ENCODE results near the gene FAM118A. TPM values are rescaled to one million over a fixed set of nuclear protein-coding genes. Genes with fewer than 3 reads are reported as not detected.

Gene FAM118A
- total RNA-seq, 1 experiment from 2014 or later: 37.9 TPM

DNA sequence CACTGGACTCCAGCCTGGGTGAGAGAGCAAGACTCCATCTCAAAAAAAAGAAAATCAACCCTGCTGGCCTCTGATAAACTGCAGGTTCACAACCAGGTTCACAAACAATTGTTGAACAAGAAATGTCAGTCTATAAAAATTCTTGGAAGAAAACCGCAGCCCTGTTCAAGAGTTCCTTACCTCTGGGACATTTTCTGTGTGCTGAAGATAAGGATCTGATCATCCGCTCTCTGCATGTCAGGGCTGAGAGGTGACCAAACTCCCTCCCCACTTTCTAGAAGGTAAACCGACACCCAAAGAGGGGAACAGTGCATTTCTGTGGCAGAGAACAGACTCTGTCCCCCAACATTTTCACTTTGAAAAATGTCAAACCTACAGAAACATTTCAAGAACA is 29.1 kb upstream of the FAM118A start:
- no peak overlapping the region for H3K4me3 Mint-ChIP-seq
- Histone ChIP-seq H3K56ac (ENCODE audit: insufficient read length, low read depth, low read length) (no peak overlapping the region), H3K14ac (ENCODE audit: insufficient read depth, low read length) (no peak overlapping the region), H3K79me2 (ENCODE audit: insufficient read depth, low read length) (no peaks in the 10 kb centered on the region), H2BK120ac (ENCODE audit: low read depth, low read length, poor library complexity, severe bottlenecking) (no peak overlapping the region), H4K5ac (ENCODE audit: insufficient read length, low read depth, low read length) (no peak overlapping the region), H2BK20ac (ENCODE audit: low read depth, low read length, poor library complexity, severe bottlenecking) (no peak overlapping the region), H3T11ph (ENCODE audit: low read length) (no peak overlapping the region), H3K9me3 (ENCODE audit: control insufficient read depth, low read depth, low read length) (no peaks in the 10 kb centered on the region), H2BK12ac (ENCODE audit: insufficient read length, low read depth, low read length) (no peak overlapping the region), H2BK5ac (ENCODE audit: insufficient read length, low read length) (no peak overlapping the region), H2BK15ac (ENCODE audit: low read depth, low read length) (no peak overlapping the region), H3K27me3 (ENCODE audit: insufficient read depth, low read length) (peaks cover 5% of the 10 kb centered on the region; the same call in 1 of the 2 replicates), H2AFZ (ENCODE audit: low read length) (no peak overlapping the region), H3K4me2 (ENCODE audit: insufficient read depth, insufficient read length, low read length) (no peak overlapping the region), H3K23me2 (ENCODE audit: insufficient read length, low read depth, low read length, poor library complexity, severe bottlenecking) (peaks cover 9% of the 10 kb centered on the region), H3K18ac (ENCODE audit: insufficient read length, low read depth, low read length) (no peak overlapping the region), H3K23ac (ENCODE audit: insufficient read length, low read depth, low read length) (no peak overlapping the region), H3K79me1 (ENCODE audit: insufficient read depth, low read depth, low read length, poor library complexity, severe bottlenecking) (no peaks in the 10 kb centered on the region), H4K8ac (replicated peaks; ENCODE audit: insufficient read length, low read depth, low read length) (no peak overlapping the region), H3K4ac (ENCODE audit: low read depth, low read length) (no peak overlapping the region), H3K4me1 (ENCODE audit: insufficient read depth, low read length) (no peaks in the 10 kb centered on the region), H4K20me1 (ENCODE audit: control insufficient read depth, insufficient read depth, insufficient read length) (no peaks in the 10 kb centered on the region), H4K91ac (ENCODE audit: insufficient read length, low read depth, low read length) (no peak overlapping the region), H3K9ac (ENCODE audit: extremely low read depth, insufficient read length, low read length) (no peak overlapping the region), H2AK5ac (ENCODE audit: insufficient read length, low read length) (no peak overlapping the region), H3K27ac (ENCODE audit: insufficient read length, low read depth, low read length) (no peak overlapping the region)
- no peaks in the 10 kb centered on the region for H3K9me3 Mint-ChIP-seq
- WGBS (ENCODE audit: extremely low coverage, insufficient read length, low lambda C conversion rate): no CpG with 5 or more reads among the region's 3 CpGs
- H3K4me1 Mint-ChIP-seq: peaks cover 6% of the 10 kb centered on the region in 2 experiments
- H3K27ac Mint-ChIP-seq: no peak overlapping the region
- DNase-seq: no peak
- peaks cover 57% of the 10 kb centered on the region for H3K27me3 Mint-ChIP-seq (ENCODE audit: low read depth)
- no peaks in the 10 kb centered on the region; a peak in 1 of 7 replicates for H3K36me3 Mint-ChIP-seq (ENCODE audit: insufficient read depth in 1 of 3, low read depth in 3 of 3)
- TF ChIP-seq, protein P1, sequence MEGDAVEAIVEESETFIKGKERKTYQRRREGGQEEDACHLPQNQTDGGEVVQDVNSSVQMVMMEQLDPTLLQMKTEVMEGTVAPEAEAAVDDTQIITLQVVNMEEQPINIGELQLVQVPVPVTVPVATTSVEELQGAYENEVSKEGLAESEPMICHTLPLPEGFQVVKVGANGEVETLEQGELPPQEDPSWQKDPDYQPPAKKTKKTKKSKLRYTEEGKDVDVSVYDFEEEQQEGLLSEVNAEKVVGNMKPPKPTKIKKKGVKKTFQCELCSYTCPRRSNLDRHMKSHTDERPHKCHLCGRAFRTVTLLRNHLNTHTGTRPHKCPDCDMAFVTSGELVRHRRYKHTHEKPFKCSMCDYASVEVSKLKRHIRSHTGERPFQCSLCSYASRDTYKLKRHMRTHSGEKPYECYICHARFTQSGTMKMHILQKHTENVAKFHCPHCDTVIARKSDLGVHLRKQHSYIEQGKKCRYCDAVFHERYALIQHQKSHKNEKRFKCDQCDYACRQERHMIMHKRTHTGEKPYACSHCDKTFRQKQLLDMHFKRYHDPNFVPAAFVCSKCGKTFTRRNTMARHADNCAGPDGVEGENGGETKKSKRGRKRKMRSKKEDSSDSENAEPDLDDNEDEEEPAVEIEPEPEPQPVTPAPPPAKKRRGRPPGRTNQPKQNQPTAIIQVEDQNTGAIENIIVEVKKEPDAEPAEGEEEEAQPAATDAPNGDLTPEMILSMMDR (conservative IDR thresholded peaks at IDR 0.05): no peak
